ENCODE results near the gene FXYD3. TPM values are rescaled to one million over a fixed set of nuclear protein-coding genes. Genes with fewer than 3 reads are reported as not detected.

Gene FXYD3
- total RNA-seq, 4 donors from 2014 or later = 282 to 837 (median 489) TPM

DNA sequence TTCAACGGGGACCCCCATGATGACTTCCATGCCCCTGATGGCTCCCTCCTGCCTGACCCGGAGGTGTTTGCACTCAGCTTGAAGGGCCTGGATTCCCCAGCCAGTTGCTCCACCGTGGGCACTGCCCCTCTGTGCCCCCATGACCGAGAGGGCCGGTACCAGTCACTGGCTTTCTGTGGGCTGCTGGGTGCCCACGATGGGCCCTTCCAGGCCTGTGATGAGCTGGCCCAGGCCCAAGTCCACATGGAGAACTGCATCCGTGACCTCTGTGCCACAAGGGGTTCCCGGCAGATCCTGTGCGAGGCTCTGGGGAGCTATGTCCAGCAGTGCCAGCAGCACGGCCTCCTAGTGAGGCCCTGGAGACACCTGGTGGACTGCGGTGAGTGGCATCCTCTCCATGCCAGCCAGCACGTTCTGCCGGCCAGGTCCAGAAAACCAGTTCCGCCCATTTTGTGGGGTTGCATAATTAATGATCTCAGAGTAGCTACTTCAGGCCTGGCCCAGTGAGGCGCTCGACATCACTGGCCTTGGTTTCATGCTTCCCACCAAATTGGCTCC, 34.9 kb upstream of the FXYD3 start:
- Histone ChIP-seq H3K27ac (no peak overlapping the region), H3K36me3 (no peaks in the 10 kb centered on the region), H3K27me3 (no peaks in the 10 kb centered on the region), H3K4me3 (no peak overlapping the region), H3K4me1 (no peaks in the 10 kb centered on the region), H3K9me3 (no peaks in the 10 kb centered on the region)
- intact Hi-C loops (cut with DNase I) = no loop called here
- TF ChIP-seq POLR2A (IDR thresholded peaks at IDR 0.05) = no peak
- TF ChIP-seq, protein P1, sequence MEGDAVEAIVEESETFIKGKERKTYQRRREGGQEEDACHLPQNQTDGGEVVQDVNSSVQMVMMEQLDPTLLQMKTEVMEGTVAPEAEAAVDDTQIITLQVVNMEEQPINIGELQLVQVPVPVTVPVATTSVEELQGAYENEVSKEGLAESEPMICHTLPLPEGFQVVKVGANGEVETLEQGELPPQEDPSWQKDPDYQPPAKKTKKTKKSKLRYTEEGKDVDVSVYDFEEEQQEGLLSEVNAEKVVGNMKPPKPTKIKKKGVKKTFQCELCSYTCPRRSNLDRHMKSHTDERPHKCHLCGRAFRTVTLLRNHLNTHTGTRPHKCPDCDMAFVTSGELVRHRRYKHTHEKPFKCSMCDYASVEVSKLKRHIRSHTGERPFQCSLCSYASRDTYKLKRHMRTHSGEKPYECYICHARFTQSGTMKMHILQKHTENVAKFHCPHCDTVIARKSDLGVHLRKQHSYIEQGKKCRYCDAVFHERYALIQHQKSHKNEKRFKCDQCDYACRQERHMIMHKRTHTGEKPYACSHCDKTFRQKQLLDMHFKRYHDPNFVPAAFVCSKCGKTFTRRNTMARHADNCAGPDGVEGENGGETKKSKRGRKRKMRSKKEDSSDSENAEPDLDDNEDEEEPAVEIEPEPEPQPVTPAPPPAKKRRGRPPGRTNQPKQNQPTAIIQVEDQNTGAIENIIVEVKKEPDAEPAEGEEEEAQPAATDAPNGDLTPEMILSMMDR (IDR thresholded peaks at IDR 0.05) = no peak
- DNase-seq = no peak
- 63 to 83% methylated on average over 2 to 9 of the region's 16 CpGs for WGBS, 2 donors

DNA sequence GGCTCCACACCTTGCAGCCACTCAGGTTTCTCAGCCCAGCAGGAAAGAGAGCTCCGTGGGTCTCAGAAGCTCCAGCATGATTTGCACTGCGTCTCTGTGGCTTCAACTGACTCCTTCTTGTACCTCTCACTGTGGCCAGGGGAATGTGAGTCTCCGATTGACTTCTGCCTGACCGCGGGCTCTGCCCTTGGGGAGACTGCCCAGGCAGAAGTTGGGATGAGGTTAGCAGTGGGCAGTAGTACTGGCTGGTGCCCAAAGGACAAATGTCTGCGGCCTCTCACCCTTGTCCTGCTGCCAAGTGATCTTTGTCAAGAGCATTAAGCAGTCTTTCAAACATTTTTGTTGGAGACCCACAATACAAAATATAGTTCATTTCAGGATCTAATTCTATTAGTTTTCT, 34.4 kb upstream of the FXYD3 start:
- Histone ChIP-seq H3K36me3 (no peaks in the 10 kb centered on the region), H3K27me3 (no peaks in the 10 kb centered on the region), H3K4me1 (no peaks in the 10 kb centered on the region), H3K4me3 (no peak overlapping the region), H3K9me3 (no peaks in the 10 kb centered on the region), H3K27ac (no peak overlapping the region)
- intact Hi-C loops (cut with DNase I) = no loop called here
- WGBS, 2 donors = 75 to 88% methylated on average over 2 to 4 of the region's 6 CpGs
- DNase-seq = no peak
- TF ChIP-seq, protein P1 (IDR thresholded peaks at IDR 0.05) = no peak
- TF ChIP-seq POLR2A (IDR thresholded peaks at IDR 0.05) = no peak

DNA sequence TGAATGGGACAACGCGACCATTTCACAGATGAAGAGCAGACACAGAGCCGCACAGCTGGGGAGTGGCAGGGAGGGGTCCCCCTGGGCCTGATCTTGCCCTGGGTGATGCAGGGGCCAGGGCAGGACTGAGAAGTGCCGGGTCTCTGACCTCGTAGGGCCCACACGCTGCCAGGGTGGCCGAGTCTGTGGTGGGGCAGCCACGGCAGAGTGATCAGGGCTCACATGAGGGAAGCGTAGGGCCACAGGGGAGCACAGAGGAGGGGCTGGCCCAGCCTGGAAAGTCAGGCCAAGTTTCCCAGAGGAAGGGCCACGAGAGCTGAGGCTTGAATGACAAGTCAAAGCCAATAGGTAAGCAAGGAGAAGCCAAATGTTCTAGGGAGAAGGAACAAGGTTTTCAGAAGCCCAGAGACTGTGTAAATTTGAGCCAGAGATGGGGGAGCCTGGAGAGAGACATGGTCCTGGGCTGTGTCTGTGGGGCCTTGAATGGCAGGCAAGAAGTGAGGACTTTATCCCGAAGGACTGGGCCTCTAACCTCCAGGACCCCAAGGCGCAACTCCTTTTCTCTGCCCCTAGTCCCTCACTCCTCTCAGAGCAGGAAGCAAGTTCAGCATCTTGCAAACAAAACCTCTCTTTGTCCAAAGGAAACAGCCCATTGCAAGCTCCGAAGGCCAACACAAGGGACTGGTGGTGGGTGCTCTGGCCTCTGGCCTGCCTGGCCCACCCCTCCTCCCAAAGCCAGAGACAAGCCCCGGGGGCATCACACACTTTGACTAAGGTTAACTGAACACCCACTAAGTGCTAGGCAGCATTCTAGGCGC, 31.7 kb upstream of the FXYD3 start:
- intact Hi-C loops (cut with DNase I) = no loop called here
- Histone ChIP-seq H3K4me3 (no peak overlapping the region), H3K27me3 (peaks cover 0 to 7% (median 0%) of the 10 kb centered on the region in 4 donors), H3K27ac (no peak overlapping the region), H3K9me3 (no peaks in the 10 kb centered on the region), H3K4me1 (no peaks in the 10 kb centered on the region), H3K36me3 (no peaks in the 10 kb centered on the region)
- 78% methylated on average over 6 of the region's 15 CpGs; no CpG with 5 or more reads in 1 of the 2 donors for WGBS, 2 donors
- TF ChIP-seq, protein P1 (IDR thresholded peaks at IDR 0.05) = no peak
- no peak for TF ChIP-seq POLR2A (IDR thresholded peaks at IDR 0.05)
- no peak for DNase-seq

DNA sequence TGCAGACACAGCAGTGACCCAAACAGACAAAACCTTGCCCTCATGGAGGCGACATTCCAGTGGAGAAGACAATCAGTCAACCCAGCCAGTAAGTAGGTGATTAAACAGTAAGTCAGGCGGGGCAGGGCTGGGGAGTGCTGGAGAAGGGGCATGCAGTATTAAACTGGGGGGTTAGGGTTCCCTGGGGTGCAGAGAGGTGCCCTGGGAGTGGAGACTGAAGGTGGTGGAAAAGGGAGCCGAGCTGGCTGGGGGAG, 31.2 kb upstream of the FXYD3 start:
- Histone ChIP-seq H3K36me3 (no peaks in the 10 kb centered on the region), H3K4me1 (no peaks in the 10 kb centered on the region), H3K4me3 (no peak overlapping the region), H3K27me3 (peaks cover 0 to 12% (median 0%) of the 10 kb centered on the region in 4 donors), H3K27ac (no peak overlapping the region), H3K9me3 (no peaks in the 10 kb centered on the region)
- no peak for DNase-seq
- 83 to 86% methylated on average over 1 to 3 of the region's 3 CpGs for WGBS, 2 donors
- no peak for TF ChIP-seq POLR2A (IDR thresholded peaks at IDR 0.05)
- TF ChIP-seq, protein P1 (IDR thresholded peaks at IDR 0.05) = no peak
- intact Hi-C loops (cut with DNase I) = no loop called here

DNA sequence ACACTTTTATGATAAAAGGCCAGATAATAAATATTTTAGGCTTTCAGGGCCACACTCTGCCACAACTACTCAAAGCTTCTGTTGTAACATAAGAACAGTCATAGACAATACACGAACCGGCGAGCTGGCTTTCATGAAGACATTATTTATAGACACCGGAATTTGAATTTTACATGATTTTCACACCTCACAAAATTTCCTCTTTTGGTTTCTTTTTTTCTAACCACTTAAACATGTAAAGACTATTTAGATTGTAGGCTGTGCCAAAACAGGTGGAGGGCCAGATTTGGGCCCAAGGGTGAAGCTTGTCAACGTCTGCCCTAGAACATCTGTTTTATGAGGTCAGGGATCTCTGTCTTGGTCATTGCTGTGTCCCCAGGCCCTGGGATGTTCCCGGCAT, 29.7 kb upstream of the FXYD3 start:
- H3K36me3 ChIP-seq = no peaks in the 10 kb centered on the region
- no peaks in the 10 kb centered on the region for H3K9me3 ChIP-seq
- TF ChIP-seq POLR2A (IDR thresholded peaks at IDR 0.05) = no peak
- TF ChIP-seq, protein P1 (IDR thresholded peaks at IDR 0.05) = no peak
- DNase-seq = no peak
- intact Hi-C loops (cut with DNase I) = no loop called here
- H3K4me3 ChIP-seq = no peak overlapping the region
- no peak overlapping the region for H3K27ac ChIP-seq
- peaks cover 8 to 10% (median 8%) of the 10 kb centered on the region in 3 donors for H3K4me1 ChIP-seq
- WGBS, 2 donors = 61 to 72% methylated on average over 6 of the region's 6 CpGs
- peaks cover 0 to 28% (median 0%) of the 10 kb centered on the region in 4 donors for H3K27me3 ChIP-seq

Data from esophagus squamous epithelium (tissue), 5 donors.